IMR-90 (cell line): ENCODE results near the gene PHKA1. TPM values are rescaled to one million over a fixed set of nuclear protein-coding genes. Genes with fewer than 3 reads are reported as not detected.

ENCODE experiments used
- ATAC-seq: fragments of 200-7000 bp; cut with Tn5 transposase; 2 replicates; pipeline ENCODE4 v1.9.1; 2020; ENCODE audit warnings: low read depth, mild to moderate bottlenecking, moderate library complexity
- BruUV-seq: library from RNA; stranded (reverse); fragments of 400-500 nt; replicated peaks from 2 replicates; lab custom pipeline; 2021; lab: Mats Ljungman, UMichigan
- CTCF ChIA-PET: fragments of 300-600 bp; formaldehyde crosslinking; extraction: SDS; loops from one replicate; lab custom pipeline; 2021; ENCODE audit warnings: antibody characterized with exemption; lab: Yijun Ruan, JAX
- POLR2A ChIA-PET: fragments of 300-600 bp; sonication (Branson Sonifier 250); formaldehyde crosslinking; loops from one replicate; lab custom pipeline; 2022; ENCODE audit warnings: antibody characterized with exemption; ENCODE audit not compliant: unreplicated experiment; lab: Charles Lee
- DNase-seq: peaks from one replicate; pipeline ENCODE4 v3.0.0; 2013
- H2AFZ ChIP-seq: replicated peaks from 2 replicates; pipeline ENCODE3; 2013; ENCODE audit warnings: low read length, mild to moderate bottlenecking; ENCODE audit not compliant: poor library complexity
- H2AK5ac ChIP-seq: 2 replicates; pipeline ENCODE4 v1.6.1; 2013; ENCODE audit warnings: low read depth, low read length, inconsistent platforms
- H2AK9ac ChIP-seq: replicated peaks from 2 replicates; pipeline ENCODE3; 2013; ENCODE audit warnings: mild to moderate bottlenecking, low read depth, low read length, moderate library complexity; ENCODE audit not compliant: poor library complexity
- H2BK120ac ChIP-seq: 2 replicates; pipeline ENCODE4 v1.6.1; 2013; ENCODE audit warnings: low read depth, low read length, inconsistent platforms
- H2BK15ac ChIP-seq: 3 replicates; pipeline ENCODE4 v1.6.1; 2013; ENCODE audit warnings: low read depth, low read length, inconsistent platforms
- H2BK20ac ChIP-seq: 2 replicates; pipeline ENCODE4 v1.6.1; 2013; ENCODE audit warnings: low read depth, mild to moderate bottlenecking, inconsistent platforms, low read length, moderate library complexity
- H2BK5ac ChIP-seq: 2 replicates; pipeline ENCODE4 v1.6.1; 2013; ENCODE audit warnings: mild to moderate bottlenecking, low read depth, low read length, inconsistent platforms; ENCODE audit not compliant: poor library complexity, severe bottlenecking
- H3K14ac ChIP-seq: replicated peaks from 2 replicates; pipeline ENCODE4 v1.6.1; 2013; ENCODE audit warnings: low read depth, low read length, inconsistent platforms
- H3K18ac ChIP-seq: 2 replicates; pipeline ENCODE4 v1.6.1; 2013; ENCODE audit warnings: low read depth, low read length, control low read depth
- H3K23ac ChIP-seq: 2 replicates; pipeline ENCODE4 v1.6.1; 2013; ENCODE audit warnings: low read depth, low read length, inconsistent platforms
- H3K27ac ChIP-seq: 2 replicates; pipeline ENCODE4 v1.5.1; 2013; ENCODE audit warnings: mild to moderate bottlenecking, control low read depth, low read length; ENCODE audit not compliant: insufficient read depth
- H3K27me3 ChIP-seq: 2 replicates; pipeline ENCODE4 v1.6.1; 2013; ENCODE audit warnings: low read length; ENCODE audit not compliant: control insufficient read depth, insufficient read depth
- H3K36me3 ChIP-seq: 2 replicates; pipeline ENCODE4 v1.6.1; 2013; ENCODE audit warnings: low read length, mixed read lengths; ENCODE audit not compliant: control insufficient read depth, insufficient read depth
- H3K4ac ChIP-seq: 2 replicates; pipeline ENCODE4 v1.6.1; 2013; ENCODE audit warnings: low read depth, low read length, inconsistent platforms
- H3K4me1 ChIP-seq: 2 replicates; pipeline ENCODE4 v1.6.1; 2013; ENCODE audit warnings: low read length, mixed read lengths; ENCODE audit not compliant: control insufficient read depth, insufficient read depth
- H3K4me2 ChIP-seq: 2 replicates; pipeline ENCODE4 v1.6.1; 2013; ENCODE audit warnings: low read depth, mild to moderate bottlenecking, control low read depth, low read length, moderate library complexity
- H3K4me3 ChIP-seq: 2 replicates; pipeline ENCODE4 v1.5.1; 2013; ENCODE audit warnings: low read depth, mild to moderate bottlenecking, control low read depth, low read length, moderate library complexity; ENCODE audit not compliant: insufficient read depth
- H3K56ac ChIP-seq: 2 replicates; pipeline ENCODE4 v1.6.1; 2013; ENCODE audit warnings: low read length, inconsistent platforms; ENCODE audit not compliant: insufficient read depth; ENCODE audit errors: extremely low read depth
- H3K79me1 ChIP-seq, 2 experiments: 2 replicates each; pipeline ENCODE4 v1.6.1; 2013; ENCODE audit warnings: low read length in 2 of 2, inconsistent platforms in 1 of 2, low read depth in 1 of 2
- H3K9ac ChIP-seq: 2 replicates; pipeline ENCODE4 v1.6.1; 2013; ENCODE audit warnings: low read depth, low read length, control low read depth
- H3K9me1 ChIP-seq: 2 replicates; pipeline ENCODE4 v1.6.1; 2013; ENCODE audit warnings: low read length, inconsistent platforms; ENCODE audit not compliant: insufficient read depth
- H3K9me3 ChIP-seq: 2 replicates; pipeline ENCODE4 v1.6.1; 2013; ENCODE audit warnings: low read length; ENCODE audit not compliant: control insufficient read depth, insufficient read depth
- H4K20me1 ChIP-seq: 2 replicates; pipeline ENCODE4 v1.6.1; 2013; ENCODE audit warnings: low read length, inconsistent platforms; ENCODE audit not compliant: insufficient read depth
- H4K5ac ChIP-seq: 2 replicates; pipeline ENCODE4 v1.6.1; 2013; ENCODE audit warnings: mild to moderate bottlenecking, low read depth, low read length, control low read depth
- H4K8ac ChIP-seq, 2 experiments: 2 replicates each; pipeline ENCODE4 v1.6.1; 2013; ENCODE audit warnings: low read depth in 2 of 2, low read length in 2 of 2, control low read depth in 1 of 2, inconsistent platforms in 1 of 2
- H4K91ac ChIP-seq: 2 replicates; pipeline ENCODE4 v1.6.1; 2013; ENCODE audit warnings: low read depth, low read length, inconsistent platforms; ENCODE audit not compliant: insufficient read depth
- NFE2L2 ChIP-seq: fragments of 150-350 bp; IDR thresholded peaks from 2 replicates; pipeline ENCODE4 v1.6.1; 2016; ENCODE audit warnings: low read depth, mild to moderate bottlenecking, low read length
- dilution Hi-C: fragments of 300-500 bp; cut with HindIII; formaldehyde crosslinking; loops from one replicate; pipeline ENCODE4 v1.14.3; 2018; ENCODE audit warnings: low sequenced_read_pairs; ENCODE audit not compliant: unreplicated experiment
- in situ Hi-C: fragments of 300-500 bp; cut with MboI; formaldehyde crosslinking; loops from 3 replicates; pipeline ENCODE4 v1.14.3; 2019; ENCODE audit warnings: low sequenced_read_pairs, inconsistent platforms, mixed read lengths
- intact Hi-C: fragments of 100-400 bp; cut with micrococcal nuclease; formaldehyde crosslinking; loops from 2 replicates; pipeline ENCODE4 v1.10.0; 2022
- polyA plus RNA-seq, 3 experiments: library from polyadenylated mRNA; depleted of rRNA; stranded (reverse); fragments of >200 nt; gene quantifications; 2 replicates each; pipeline ENCODE4 v1.2.3, GENCODE V29; 2012; ENCODE audit warnings: low replicate concordance in 1 of 3
- total RNA-seq: library from RNA; depleted of rRNA; stranded (reverse); fragments of >200 nt; gene quantifications from 2 replicates; pipeline ENCODE4 v1.2.3, GENCODE V29; 2012

Gene PHKA1
- total and polyA plus RNA-seq, 2 of the 4 experiments (the other 2 are of a cell fraction) = 2.7 to 4.5 TPM

GRCh38 chrX:72624194-72624593 is 89.9 kb downstream of the PHKA1 start:
- H3K14ac ChIP-seq = no peak overlapping the region
- no peak overlapping the region for H4K8ac ChIP-seq
- no peak overlapping the region for H3K4ac ChIP-seq
- no peak overlapping the region for H2AFZ ChIP-seq
- H2BK15ac ChIP-seq = no peak overlapping the region
- peaks cover 6% of the 10 kb centered on the region for H3K9me1 ChIP-seq
- H4K5ac ChIP-seq = no peak overlapping the region
- CTCF ChIA-PET = no interaction called here
- no peak overlapping the region for H3K9ac ChIP-seq
- ATAC-seq (no peak), DNase-seq (no peak)
- no peak overlapping the region for H3K27ac ChIP-seq
- H3K4me2 ChIP-seq = no peak overlapping the region
- no peaks in the 10 kb centered on the region; the same call in 1 of the 2 replicates for H3K27me3 ChIP-seq
- no peak overlapping the region for H2BK20ac ChIP-seq
- no peak overlapping the region for H3K18ac ChIP-seq
- no peak for TF ChIP-seq NFE2L2
- no peak overlapping the region for H3K56ac ChIP-seq
- no TSS peak for BruUV-seq
- POLR2A ChIA-PET = no interaction called here
- no peak overlapping the region for H3K23ac ChIP-seq
- no peak overlapping the region for H2AK9ac ChIP-seq
- H3K4me1 ChIP-seq = peaks cover 4% of the 10 kb centered on the region
- no peaks in the 10 kb centered on the region for H3K79me1 ChIP-seq
- intact Hi-C loops = no loop called here
- H4K20me1 ChIP-seq = no peaks in the 10 kb centered on the region
- dilution Hi-C loops = no loop called here
- no peak overlapping the region for H2AK5ac ChIP-seq
- H2BK5ac ChIP-seq = no peak overlapping the region
- no peak overlapping the region for H2BK120ac ChIP-seq
- no peaks in the 10 kb centered on the region for H3K36me3 ChIP-seq
- no peak overlapping the region for H4K91ac ChIP-seq
- H3K4me3 ChIP-seq = no peak overlapping the region
- in situ Hi-C loops = no loop called here
- H3K9me3 ChIP-seq = no peaks in the 10 kb centered on the region
